GM12892 (cell line): ENCODE data around the gene CD44.

ENCODE experiments used
- POLR2A ChIP-seq: IDR thresholded peaks from 2 replicates; pipeline ENCODE4 v1.6.1; 2011; ENCODE audit warnings: low read depth, low read length, control low read depth
- POLR2AphosphoS5 ChIP-seq: IDR thresholded peaks from 2 replicates; pipeline ENCODE4 v1.6.1; 2011; ENCODE audit warnings: low read depth, low read length, control low read depth

GRCh38 chr11:35248558-35249323 lies 109.8 kb downstream of the CD44 start:
- no peak for TF ChIP-seq POLR2A
- no peak for TF ChIP-seq POLR2AphosphoS5
